NCI-H748 (cell line): ENCODE results near the gene FOXP1.

ENCODE experiments used
- DNase-seq: peaks from one replicate; lab custom pipeline; 2025; ENCODE audit not compliant: unreplicated experiment; lab: John Stamatoyannopoulos, UW

The FOXP1 gene

GRCh38 chr3:71094658-71095209 lies 488.8 kb downstream of the FOXP1 start:
- no peak for DNase-seq

- no peak for DNase-seq
These were observed 490.9 kb downstream of the FOXP1 start for GRCh38 chr3:71092665-71093064.

GRCh38 chr3:71090207-71090606 lies 493.3 kb downstream of the FOXP1 start:
- DNase-seq = no peak

DNA sequence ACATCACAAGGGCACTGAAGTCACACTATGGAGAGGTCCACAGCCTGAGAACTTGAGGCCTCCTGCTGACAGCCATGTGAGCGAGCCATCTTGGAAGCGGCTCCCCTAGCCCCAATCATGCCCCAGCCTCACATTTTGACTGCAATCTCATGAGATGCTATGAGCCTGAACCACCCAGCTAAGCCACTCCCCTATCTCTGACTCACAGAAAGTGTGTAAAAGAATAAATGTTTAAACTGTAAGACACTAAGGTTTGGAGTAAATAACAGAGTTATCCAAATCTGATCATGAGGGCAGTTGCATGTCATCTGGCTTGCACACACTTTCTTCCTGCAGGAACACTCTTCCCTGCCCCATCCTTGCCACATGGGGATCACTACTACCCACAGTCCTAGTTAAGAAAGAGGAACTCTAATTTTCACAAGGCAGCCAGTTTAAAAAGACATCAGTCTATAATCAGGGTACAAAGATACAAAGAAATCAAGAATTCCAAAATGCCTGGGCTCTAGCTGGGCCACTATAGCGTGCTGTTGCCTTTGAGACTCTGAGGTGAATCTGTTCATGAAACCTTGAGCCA lies 494.2 kb downstream of the FOXP1 start:
- no peak for DNase-seq

DNA sequence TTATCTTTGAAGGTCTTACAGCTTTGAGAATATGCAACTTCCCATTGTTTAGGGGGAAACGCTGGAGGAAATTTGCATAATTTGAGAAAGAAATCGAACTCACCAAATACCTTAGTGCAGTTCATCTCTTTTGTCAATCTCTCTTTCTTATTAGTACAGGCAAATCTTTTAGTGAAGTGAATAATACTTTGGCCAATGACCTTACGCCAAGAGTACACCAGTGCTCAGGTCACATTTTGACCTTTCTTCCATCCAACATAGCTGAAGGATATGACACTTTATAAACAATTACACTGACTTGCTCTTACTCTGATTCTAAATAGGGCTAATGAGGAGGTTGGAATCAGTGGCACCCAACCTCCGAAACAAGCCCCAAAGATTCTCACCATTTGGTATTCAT lies 494.8 kb downstream of the FOXP1 start:
- DNase-seq = no peak

DNA sequence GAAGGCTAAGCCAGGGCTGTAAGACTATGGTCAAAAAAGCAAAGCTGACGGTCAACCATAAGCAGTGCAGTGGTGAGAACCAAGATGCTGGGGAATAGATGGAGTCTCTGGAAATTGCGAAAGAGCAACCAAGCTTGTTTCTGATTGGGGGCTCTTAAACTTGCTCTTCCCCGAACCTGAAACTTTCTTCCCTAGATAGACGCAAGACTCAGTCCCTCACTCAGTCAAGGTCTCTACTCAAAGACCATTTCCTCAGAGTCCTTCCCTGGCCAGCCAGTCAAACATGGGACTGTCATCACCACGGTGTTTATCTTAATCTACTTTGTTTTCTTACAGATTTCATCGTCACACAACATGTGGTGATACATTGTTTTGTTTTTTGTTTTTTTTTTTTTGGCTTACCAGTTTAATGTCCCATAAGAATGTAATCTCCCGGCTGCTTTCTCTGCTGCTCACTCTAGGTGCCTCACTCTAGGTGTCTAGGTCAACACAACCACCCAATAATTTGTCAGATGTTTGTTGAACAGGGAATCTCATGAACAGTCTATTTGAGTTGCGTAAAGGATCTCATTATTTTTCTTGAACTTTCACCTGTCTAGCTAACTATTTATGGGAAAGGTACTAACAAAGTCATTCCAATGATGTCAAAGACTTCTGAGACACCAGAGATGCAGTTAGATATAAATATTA lies 495.4 kb downstream of the FOXP1 start:
- no peak for DNase-seq

- DNase-seq = no peak
These were observed 496.1 kb downstream of the FOXP1 start for GRCh38 chr3:71087143-71088018.

GRCh38 chr3:71086777-71087142 lies 496.8 kb downstream of the FOXP1 start:
- DNase-seq = no peak

DNA sequence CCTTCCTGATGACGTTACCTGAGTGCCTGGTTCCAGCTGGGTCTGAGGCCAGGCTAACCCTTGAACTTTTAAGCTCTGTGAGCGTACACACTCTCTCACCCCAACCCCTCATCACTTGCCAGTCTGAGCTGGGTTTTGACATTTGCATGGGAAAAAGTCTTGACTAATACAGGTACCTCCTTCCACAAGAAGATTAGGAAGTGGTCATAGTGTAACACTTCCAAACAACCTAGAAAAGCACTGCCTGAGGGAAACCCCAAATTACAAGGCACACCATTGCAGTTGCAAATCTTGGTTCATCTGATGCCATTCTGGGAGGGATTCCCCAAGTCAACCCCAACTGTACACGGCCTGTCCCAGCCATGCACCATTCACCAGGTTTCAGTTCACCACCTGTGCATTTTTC lies 499.8 kb downstream of the FOXP1 start:
- no peak for DNase-seq

- DNase-seq = no peak
These were observed 500.7 kb downstream of the FOXP1 start for GRCh38 chr3:71082833-71083232.

DNA sequence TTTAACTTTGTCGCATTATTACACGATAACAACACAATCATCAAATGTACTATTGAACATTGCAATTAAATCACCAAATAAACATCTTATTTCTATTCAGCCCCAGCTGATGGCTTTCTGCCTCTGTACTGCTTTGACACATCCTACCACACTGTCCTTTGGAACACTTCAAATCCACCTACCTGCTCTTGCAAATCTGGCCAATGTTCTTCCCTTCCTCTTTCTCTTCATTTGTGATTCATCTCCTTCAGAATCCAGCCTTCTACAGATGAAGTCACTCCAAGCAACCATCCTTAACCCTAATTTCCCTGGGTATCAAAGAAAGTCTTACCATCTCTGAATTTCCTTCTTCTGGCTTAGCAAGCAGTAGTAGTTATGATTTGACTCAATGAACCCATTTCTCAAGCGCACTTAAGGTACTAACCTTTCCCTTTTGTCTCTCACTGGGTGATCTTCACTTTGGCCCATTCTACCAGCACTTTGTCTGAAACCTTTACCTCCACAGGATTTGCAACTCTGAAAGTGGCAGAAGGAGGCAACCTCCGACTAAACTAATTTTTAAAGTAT lies 502.9 kb downstream of the FOXP1 start:
- DNase-seq = no peak

- DNase-seq = no peak
These were observed 504.6 kb downstream of the FOXP1 start for GRCh38 chr3:71078723-71079525.

DNA sequence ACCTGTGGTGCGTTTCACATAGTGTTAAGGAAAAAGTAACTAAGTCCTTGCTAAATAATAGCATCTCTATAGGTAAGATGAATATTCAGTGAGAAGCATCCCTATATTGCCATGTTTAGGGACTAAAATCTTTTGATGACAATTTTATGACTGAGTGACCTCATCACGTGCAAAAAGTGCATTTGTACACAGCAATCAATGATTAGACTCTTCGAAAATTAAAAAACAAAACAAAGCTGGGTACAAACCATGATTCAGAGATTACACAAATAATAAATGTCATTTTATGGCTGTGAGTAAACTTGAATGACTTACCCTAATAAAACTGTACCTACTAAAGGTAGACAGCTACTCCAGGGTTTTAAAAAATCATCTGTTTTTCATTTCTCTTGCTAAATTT lies 505.3 kb downstream of the FOXP1 start:
- no peak for DNase-seq

DNA sequence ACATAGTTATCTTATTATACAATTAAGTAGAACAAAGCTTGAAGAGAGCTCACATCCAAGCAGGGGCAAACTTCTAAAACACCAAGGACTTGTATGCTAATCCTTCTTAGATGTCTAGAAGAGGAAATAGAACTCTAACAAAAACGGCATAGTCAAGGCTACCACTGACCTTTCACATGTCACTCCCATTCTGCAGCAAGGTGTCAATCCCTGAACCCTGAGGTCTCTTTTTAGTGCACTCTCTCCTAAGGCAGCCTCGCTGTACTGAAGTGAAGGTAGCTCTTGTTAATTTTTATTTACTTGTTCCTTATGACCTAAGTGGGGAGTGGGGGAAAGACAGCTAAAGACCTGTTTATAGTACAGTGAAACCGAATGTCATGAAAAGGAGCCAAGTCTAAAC lies 506.5 kb downstream of the FOXP1 start:
- no peak for DNase-seq

DNA sequence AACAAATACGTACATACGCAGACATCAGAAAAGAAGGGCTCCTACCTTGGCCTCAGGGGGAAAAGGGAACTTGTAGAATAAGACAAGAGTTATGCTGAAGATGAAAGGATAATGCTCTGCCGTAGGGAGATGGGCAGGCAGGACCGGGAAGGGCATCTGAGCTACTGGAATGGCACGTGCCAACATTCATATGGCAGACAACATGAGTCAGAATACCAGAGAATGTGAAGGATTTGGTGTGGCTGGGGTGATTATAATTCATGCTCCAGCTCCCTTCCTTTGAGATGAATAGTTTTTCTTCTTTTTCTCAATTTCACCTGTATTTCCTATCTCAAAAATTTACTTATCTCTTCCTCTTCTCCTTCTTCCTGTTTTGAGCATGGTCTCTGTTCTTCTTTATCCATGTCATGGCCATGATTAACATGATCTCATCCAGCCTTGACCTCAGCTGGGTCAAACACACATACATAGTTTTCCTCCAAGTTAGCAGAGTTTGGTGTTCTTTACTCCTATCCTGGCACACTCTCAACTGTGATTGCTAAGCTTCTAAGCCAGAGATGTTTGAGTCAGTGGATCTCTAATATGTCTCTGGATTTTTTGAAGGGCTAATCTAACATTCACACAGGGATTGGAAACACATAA lies 507.0 kb downstream of the FOXP1 start:
- DNase-seq = no peak

GRCh38 chr3:71075494-71075893 lies 508.0 kb downstream of the FOXP1 start:
- no peak for DNase-seq

DNA sequence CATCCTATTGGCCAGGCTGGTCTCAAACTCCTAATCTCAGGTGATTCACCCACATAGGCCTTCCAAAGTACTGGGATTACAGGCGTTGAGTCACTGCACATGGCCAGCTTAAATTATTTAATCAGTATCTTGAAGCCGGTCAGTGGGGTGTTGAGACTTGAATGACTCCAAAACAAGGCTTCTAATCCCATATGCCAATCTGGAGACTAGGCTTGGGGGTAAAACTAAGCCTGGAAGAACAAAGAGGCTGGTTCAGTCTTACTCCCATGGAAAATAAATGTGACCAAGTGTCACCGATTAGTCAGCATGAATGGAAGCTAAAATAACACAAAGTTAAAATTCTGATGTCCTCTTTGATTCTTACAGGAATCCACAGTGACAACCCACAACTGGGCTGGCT lies 509.1 kb downstream of the FOXP1 start:
- no peak for DNase-seq

DNA sequence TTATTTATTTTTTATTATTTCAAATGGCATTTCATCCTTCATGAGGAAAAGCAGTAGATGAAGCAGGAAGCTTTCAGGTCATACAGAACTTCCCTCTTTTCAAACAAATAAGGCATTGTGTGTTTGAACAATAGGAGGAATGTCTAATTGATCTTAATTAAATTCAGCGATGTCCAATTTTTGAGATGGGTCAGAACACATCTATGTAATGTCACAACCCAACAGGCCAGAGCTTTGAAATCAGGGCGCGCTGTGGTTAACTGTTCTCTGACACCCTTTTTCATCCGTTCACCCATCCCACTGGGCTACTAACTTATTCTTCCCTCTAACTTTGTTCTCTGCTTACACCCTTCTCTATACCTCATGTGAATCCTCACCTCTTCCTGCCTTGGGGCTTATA lies 510.5 kb downstream of the FOXP1 start:
- no peak for DNase-seq

DNA sequence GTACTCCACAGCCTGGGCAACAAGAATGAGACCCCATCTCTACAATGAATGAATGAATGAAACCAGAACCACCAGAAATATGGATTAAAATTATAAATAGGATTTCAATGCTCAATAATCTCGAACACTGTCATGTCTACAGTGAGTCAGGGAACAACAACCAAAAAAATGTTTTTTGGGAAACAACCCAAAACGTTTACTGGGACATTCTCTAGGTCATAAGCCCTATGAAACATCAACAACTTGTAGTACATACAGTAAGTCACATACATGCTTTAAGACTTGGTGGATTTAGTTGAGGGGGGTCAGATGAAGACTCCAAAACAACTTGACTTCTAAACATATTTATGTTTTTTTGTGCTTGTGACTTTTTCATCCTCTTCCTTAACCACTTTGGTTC lies 511.2 kb downstream of the FOXP1 start:
- DNase-seq = no peak
